Fibroblast of gingiva (primary cell): ENCODE measurements around the gene ZNF74.
A peak's percentile ranks its signal among the peaks of the same experiment; 100 is the strongest.
"Not testable (repeated sequence)": the region's sequence is repeated elsewhere in the genome, so short reads cannot be mapped to it uniquely, and the experiment has no call there.

Source experiments
- DNase-seq: peaks from one replicate; pipeline ENCODE4 v3.0.0-alpha.2; 2011; ENCODE audit warnings: low read depth

The ZNF74 gene

DNA sequence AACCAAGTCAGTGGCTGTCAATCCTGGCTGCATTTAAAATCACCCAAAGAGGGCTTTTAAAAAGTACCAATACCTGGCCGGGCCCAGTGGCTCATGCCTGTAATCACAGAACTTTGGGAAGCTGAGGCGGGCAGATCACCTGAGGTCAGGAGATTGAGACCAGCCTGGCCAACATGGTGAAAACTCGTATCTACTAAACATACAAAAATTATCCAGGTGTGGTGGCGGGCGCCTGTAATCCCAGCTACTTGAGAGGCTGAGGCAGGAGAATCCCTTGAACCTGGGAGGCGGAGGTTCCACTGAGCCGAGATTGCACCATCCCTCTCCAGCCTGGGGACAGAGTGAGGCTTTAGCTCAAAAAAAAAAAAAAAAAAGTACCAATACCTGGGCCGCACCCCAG, 17.7 kb upstream of the ZNF74 start:
- DNase-seq, result not testable (repeated sequence)

- DNase-seq, result not testable (repeated sequence)
These were observed 17.0 kb upstream of the ZNF74 start for GRCh38 chr22:20376983-20377382.

DNA sequence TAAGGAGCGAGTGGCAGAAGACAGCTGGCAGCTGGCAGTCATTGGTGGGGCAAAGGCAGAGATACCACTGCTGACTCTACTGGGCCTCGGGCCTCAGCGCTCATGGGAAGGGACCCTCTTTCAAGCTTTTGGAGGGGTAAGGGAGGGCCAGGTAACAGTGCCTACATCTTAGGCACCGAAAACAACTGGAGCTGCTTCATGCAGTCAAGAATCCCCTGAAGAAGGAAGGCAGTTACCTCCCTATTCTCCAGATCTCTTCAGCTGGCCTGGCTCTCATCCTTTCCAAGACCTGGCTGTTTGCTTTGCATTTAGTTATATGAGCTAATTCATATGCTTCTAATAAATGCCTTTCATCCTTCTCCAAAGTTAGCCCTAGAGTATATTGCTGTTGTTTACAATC, 15.8 kb upstream of the ZNF74 start:
- DNase-seq, result no peak

- not testable (repeated sequence) for DNase-seq
These were observed 15.3 kb upstream of the ZNF74 start for GRCh38 chr22:20378684-20379083.

- DNase-seq, result no peak
These were observed 13.5 kb upstream of the ZNF74 start for GRCh38 chr22:20380486-20380885.

GRCh38 chr22:20383538-20383937, 10.4 kb upstream of the ZNF74 start:
- no peak for DNase-seq

- DNase-seq, result no peak
These were observed 9.8 kb upstream of the ZNF74 start for GRCh38 chr22:20384171-20384570.

DNA sequence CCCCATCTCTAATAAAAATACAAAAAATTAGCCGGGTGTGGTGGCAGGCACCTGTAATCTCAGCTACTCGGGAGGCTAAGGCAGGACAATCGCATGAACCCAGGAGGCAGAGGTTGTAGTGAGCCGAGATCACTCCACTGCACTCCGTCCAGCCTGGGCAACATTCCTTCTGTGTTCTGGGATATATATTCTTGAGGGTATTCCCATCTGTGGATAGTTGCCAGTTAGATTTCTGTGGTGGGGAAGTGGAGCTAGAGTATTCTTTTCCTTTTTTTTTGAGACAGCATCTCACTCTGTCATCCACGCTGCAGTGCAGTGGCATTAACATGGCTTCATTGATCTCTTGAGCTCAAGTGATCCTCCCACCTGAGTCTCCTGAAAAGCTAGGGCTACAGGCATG, 9.1 kb upstream of the ZNF74 start:
- DNase-seq, result no peak

DNA sequence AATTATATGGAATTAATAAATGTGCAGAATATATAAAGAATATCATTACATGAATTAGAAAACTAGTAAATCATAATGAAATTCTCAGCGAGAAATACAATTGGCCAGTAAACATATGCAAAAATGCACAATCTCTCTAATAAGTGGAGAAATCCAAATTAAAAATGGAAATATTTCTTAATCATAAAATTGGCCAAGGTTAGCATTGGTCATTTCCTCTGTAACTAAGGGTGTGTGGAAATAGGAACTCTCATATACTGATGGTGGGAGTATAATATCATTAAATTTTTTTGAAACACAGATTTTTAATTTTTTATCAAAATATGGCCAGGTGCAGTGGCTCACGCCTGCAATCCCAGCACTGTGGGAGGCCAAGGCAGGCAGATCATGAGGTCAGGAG, 7.6 kb upstream of the ZNF74 start:
- DNase-seq, result no peak

DNA sequence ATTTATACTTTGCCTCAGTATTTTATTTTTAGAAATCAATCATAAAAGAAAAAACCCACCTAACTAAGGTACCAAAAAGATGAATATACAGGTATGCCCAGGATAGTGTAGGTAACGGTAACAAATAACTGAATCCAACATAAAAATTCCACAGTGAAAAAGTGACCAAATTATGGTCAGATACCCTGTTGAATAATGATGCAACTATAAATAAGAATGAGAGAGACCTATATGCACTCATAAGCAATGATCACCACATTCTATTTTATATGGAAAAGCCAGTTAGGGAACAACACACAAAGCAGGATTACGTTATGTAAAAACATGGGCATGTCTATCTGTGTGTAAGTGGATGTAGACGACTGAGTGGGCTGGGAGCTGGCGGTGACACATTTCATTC, 7.0 kb upstream of the ZNF74 start:
- no peak for DNase-seq

DNA sequence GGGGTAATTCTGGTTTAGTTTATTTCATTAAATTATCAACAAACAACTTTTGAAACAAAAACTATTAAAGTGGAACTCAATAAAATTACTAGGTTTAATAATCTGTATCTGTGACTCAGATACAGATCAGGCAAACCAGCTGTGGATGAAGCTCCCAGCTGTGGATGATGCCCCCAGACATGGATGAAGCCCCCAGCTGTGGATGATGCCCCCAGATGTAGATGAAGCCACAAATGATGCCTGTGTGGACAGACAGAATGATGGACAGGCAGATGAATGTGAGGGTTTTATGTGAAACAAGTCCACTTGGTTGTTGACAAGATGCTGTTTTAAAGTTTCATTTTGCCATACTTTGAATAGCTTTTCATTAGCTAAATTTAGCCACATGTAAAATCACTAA, 5.8 kb upstream of the ZNF74 start:
- DNase-seq, result no peak

DNA sequence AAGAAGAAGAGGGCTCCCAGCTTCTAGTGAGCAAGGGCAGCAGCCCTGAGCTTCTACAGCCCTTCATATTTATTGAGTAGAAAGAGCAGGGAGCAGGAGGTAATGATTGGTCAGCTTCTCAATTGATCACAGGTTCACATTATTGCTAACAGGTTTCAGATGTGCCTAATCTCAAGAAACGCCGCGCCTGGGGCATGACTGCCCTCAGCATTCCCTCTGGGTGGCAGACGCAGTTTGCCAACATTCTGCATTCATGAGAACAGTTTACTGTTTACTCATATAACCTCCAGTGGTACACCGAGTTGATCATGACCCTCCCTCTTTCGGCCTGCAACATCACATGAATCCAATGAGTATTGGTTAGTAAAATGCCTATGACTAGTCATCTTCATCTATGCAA, 4.7 kb upstream of the ZNF74 start:
- DNase-seq, result no peak

- no peak for DNase-seq
These were observed 3.5 kb upstream of the ZNF74 start for GRCh38 chr22:20390394-20390907.

DNA sequence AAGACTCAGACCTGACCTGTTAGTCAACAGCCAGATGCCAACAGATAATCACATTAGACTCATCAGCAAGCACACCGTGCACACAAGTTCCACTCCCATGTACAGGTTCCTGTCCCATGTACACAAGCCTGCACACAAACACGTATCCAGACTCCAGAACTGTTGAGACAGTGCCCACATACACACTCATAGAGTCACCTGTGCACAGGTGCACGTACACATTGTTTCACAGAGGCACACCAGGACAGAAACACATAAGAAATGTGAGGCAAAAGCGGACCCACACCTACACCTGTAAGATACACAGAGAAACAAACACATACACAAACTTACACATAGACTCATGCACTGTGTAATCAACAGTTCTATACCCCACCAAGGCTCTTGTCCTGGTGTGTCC, 2.7 kb upstream of the ZNF74 start:
- DNase-seq, result no peak

- DNase-seq, result not testable (repeated sequence)
These were observed 1.5 kb upstream of the ZNF74 start for GRCh38 chr22:20392365-20392881.

DNA sequence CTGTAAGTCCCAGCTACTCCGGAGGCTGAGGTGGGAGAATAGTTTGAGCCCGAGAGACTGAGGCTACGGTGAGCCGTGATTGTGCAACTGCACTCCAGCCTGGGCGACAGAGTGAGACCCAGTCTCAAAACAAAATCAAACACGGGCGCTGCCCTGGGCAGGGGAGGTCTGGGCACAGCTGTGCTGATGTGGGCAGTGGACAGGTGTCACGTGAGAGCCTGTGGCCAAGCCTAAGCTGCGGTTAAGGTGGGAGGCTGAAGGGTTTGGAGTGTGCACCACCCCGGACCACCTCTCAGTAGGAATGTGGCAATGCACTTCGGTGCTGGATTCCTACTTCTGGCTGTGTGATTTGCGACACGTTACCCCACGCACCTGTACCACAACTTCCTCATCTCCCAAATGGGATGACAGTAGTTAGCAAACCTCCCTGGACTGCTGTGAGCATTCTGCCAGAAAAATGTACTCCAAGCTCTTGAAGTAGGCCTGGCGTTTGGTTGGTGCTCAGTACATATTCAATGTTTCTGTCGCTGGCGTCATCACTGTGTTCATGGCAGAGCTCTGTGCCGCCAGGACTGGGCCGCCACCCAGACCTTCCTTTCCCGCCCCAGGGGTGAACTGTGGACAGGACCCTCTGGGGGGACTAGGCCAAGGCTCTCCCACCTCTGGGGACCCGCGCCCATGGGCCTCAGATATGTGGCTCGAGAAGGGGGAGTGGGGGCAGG, 807 bp upstream of the ZNF74 start:
- DNase-seq, result no peak

DNA sequence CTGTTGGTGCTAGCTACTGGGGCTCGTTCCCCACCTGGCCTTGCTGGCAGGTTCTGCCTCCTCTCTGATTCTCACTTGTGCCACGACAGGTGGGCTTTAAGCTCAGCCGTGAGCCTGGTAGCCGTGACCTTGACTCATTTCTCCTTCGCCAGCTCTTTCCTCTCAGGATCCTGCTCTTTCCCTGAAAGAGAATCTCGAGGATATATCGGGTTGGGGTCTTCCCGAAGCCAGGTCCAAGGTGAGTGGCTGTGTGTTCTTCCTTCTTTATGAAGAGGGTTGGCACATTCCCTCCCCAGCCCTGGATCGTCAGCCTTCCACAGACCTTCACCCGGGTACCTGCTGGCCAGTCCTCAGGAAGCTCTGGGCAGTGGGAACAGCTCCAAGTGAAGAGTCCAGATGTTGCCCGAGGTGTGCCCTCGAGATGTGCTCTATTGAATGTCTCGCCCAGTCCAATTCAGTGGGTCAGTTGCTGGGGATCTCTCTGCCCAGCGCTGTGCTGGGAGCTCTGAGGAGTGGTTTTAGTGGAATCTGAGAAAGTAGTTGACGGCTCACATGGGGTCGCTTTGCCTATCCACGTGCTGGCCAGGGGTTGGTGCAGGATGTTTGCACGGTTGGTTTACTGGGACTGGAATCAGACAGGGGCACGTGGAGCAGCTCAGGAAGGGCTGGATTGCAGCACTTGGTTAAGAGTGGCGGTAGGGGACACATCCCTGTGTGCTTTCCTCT, 1.4 kb downstream of the ZNF74 start:
- DNase-seq, result no peak

- DNase-seq, result no peak
These were observed 1.9 kb downstream of the ZNF74 start for GRCh38 chr22:20395907-20396287.

GRCh38 chr22:20396639-20397038, 2.7 kb downstream of the ZNF74 start:
- DNase-seq, result peak; percentile 68

DNA sequence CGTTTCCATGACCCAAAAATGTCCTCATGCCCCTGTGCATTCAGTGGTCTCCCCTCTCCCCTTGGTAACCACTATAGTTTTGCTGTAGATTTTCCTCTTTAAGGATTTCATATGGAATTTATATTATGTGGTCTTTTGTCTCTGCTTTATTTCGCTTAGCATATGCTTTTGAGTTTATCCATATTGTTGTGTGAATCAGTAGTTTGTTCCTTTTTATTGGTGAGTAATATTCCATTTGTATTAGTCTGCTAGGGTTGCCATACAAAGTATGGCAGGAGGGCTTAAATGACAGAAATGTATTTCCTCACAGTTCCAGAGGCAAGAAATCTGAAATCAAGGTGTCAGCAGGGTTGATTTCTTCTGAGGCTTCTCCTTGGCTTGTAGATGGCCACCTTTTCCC, 3.5 kb downstream of the ZNF74 start:
- DNase-seq, result no peak

DNA sequence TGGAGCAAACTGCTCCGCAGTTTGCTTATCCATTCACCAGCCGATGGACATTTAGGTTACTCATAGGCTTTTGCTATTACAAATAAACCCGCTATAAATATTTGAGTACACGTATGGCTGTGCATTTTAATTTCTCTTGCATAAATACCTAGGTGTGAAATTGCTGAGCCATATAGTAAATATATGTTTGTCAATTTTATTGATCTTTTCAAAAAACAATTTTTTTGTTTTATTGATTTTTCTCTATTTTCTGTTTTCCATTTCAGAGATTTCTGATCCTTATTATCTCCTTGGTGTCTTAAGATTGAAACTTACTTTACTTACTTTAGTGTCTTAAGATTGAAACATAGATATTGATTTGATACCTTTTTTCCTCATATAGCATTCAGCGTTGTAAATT, 4.5 kb downstream of the ZNF74 start:
- no peak for DNase-seq

- no peak for DNase-seq
These were observed 6.1 kb downstream of the ZNF74 start for GRCh38 chr22:20399866-20400605.
